Neuronal stem cell (in vitro differentiated cells): Measurements from ENCODE around the gene ADORA2A.

Experiments
- DNase-seq: peaks from one replicate; pipeline ENCODE4 v3.0.0-alpha.2; 2013; ENCODE audit warnings: low spot score
- H2AFZ ChIP-seq: one replicate; pipeline ENCODE4 v1.6.1; 2013; ENCODE audit warnings: mild to moderate bottlenecking, low read length, inconsistent platforms
- H2AK5ac ChIP-seq: 2 replicates; pipeline ENCODE4 v1.6.1; 2013; ENCODE audit warnings: low read depth, mild to moderate bottlenecking, inconsistent platforms, low read length, moderate library complexity, mixed read lengths
- H2BK120ac ChIP-seq: 2 replicates; pipeline ENCODE4 v1.6.1; 2013; ENCODE audit warnings: low read depth, mild to moderate bottlenecking, inconsistent platforms, low read length, moderate library complexity, mixed read lengths
- H2BK12ac ChIP-seq: one replicate; pipeline ENCODE4 v1.6.1; 2013; ENCODE audit warnings: low read length, inconsistent platforms
- H2BK15ac ChIP-seq: 2 replicates; pipeline ENCODE4 v1.6.1; 2013; ENCODE audit warnings: mild to moderate bottlenecking, low read length, inconsistent platforms, mixed read lengths
- H2BK5ac ChIP-seq: one replicate; pipeline ENCODE4 v1.6.1; 2013; ENCODE audit warnings: inconsistent platforms, mild to moderate bottlenecking, low read length, moderate library complexity
- H3K14ac ChIP-seq: one replicate; pipeline ENCODE4 v1.6.1; 2013; ENCODE audit warnings: low read length, inconsistent platforms
- H3K18ac ChIP-seq: 2 replicates; pipeline ENCODE4 v1.6.1; 2013; ENCODE audit warnings: low read length, inconsistent platforms
- H3K23ac ChIP-seq: 2 replicates; pipeline ENCODE4 v1.6.1; 2013; ENCODE audit warnings: low read depth, mild to moderate bottlenecking, mixed read lengths, low read length, inconsistent platforms; ENCODE audit not compliant: poor library complexity
- H3K27ac ChIP-seq: replicated peaks from 3 replicates; pipeline ENCODE4 v1.5.1; 2013; ENCODE audit warnings: low read length, inconsistent platforms
- H3K27me3 ChIP-seq, 3 experiments: 2 replicates each; pipeline ENCODE4 v1.6.1; 2013; ENCODE audit warnings: low read length in 3 of 3, mild to moderate bottlenecking in 2 of 3, inconsistent platforms in 1 of 3, low read depth in 1 of 3, mixed read lengths in 1 of 3, moderate library complexity in 1 of 3; ENCODE audit not compliant: control insufficient read depth in 3 of 3, insufficient read depth in 3 of 3
- H3K36me3 ChIP-seq, 2 donors: replicated peaks in 1 of 2; 2 replicates each; pipeline ENCODE4 v1.6.1; 2013; ENCODE audit warnings: low read length in 2 of 2; ENCODE audit not compliant: control insufficient read depth in 2 of 2, insufficient read depth in 2 of 2
- H3K4ac ChIP-seq: 2 replicates; pipeline ENCODE4 v1.6.1; 2013; ENCODE audit warnings: inconsistent platforms, mild to moderate bottlenecking, low read length, moderate library complexity
- H3K4me1 ChIP-seq, 2 donors: 1 replicate in 1 of 2; 2 replicates in 1 of 2; pipeline ENCODE4 v1.6.1; 2013; ENCODE audit warnings: low read length in 2 of 2, low read depth in 1 of 2; ENCODE audit not compliant: control insufficient read depth in 2 of 2, insufficient read depth in 1 of 2
- H3K4me2 ChIP-seq: one replicate; pipeline ENCODE4 v1.6.1; 2013; ENCODE audit warnings: mild to moderate bottlenecking, low read length, inconsistent platforms; ENCODE audit not compliant: insufficient read depth, poor library complexity, severe bottlenecking
- H3K4me3 ChIP-seq, 2 donors: 2 replicates each; pipeline ENCODE4 v1.5.1; 2013; ENCODE audit warnings: low read length in 2 of 2, mild to moderate bottlenecking in 2 of 2, inconsistent platforms in 1 of 2, moderate library complexity in 1 of 2
- H3K79me1 ChIP-seq: one replicate; pipeline ENCODE4 v1.6.1; 2013; ENCODE audit warnings: low read depth, mild to moderate bottlenecking, inconsistent platforms, low read length, moderate library complexity
- H3K9ac ChIP-seq: one replicate; pipeline ENCODE4 v1.6.1; 2013; ENCODE audit warnings: mild to moderate bottlenecking, low read depth, low read length, inconsistent platforms; ENCODE audit not compliant: poor library complexity
- H3K9me3 ChIP-seq, 2 donors: replicated peaks in 1 of 2; 2 replicates each; pipeline versions ENCODE3 to v1.6.1; 2013; ENCODE audit warnings: low read length in 2 of 2, mild to moderate bottlenecking in 2 of 2, inconsistent platforms in 1 of 2, low read depth in 1 of 2, mixed read lengths in 1 of 2, moderate library complexity in 1 of 2; ENCODE audit not compliant: control insufficient read depth in 2 of 2, insufficient read depth in 1 of 2
- H4K8ac ChIP-seq: one replicate; pipeline ENCODE4 v1.6.1; 2013; ENCODE audit warnings: low read depth, mild to moderate bottlenecking, inconsistent platforms, low read length, moderate library complexity
- H4K91ac ChIP-seq: one replicate; pipeline ENCODE4 v1.6.1; 2013; ENCODE audit warnings: low read length, low read depth, mild to moderate bottlenecking, inconsistent platforms; ENCODE audit not compliant: poor library complexity
- WGBS, 2 donors: extraction: QIAGEN DNeasy Blood & Tissue Kit; methylation state at CpG; one replicate each; pipeline ENCODE4 v1.1.7; 2013; ENCODE audit warnings: missing lambda C conversion rate in 2 of 2, mixed read lengths in 1 of 2; ENCODE audit not compliant: insufficient read length in 2 of 2, insufficient replicate concordance in 1 of 2; ENCODE audit errors: extremely low coverage in 2 of 2; 5-methylcytosine and 5-hydroxymethylcytosine counted together

ADORA2A gene

DNA sequence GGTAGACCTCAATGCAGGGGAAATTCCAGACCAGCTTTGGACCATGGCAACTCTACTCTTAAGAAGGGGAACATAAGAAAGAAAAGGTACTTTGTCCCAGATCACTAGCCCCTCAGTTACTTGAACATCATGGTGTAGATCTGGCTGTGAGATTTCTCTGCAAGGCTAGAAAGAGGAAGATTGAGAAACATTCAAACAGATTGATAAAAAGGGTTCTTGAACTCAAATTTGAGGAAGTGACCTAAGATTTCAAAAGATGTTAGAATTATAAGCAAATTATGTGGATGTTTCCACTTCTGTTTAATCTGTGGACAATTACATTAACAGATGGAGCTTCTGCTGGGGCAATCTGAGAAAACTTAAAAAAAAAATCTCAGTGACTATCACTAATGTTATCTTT, 45.9 kb downstream of the ADORA2A start:
- no peak overlapping the region for H3K4ac ChIP-seq
- H4K91ac ChIP-seq, result no peak overlapping the region
- H3K18ac ChIP-seq, result no peak overlapping the region
- no peak overlapping the region for H3K27ac ChIP-seq
- no peaks in the 10 kb centered on the region for H3K79me1 ChIP-seq
- no peak overlapping the region for H2BK120ac ChIP-seq
- no peak overlapping the region for H2BK12ac ChIP-seq
- no peak overlapping the region for H2AK5ac ChIP-seq
- H3K4me3 ChIP-seq, result no peak overlapping the region
- no peak overlapping the region for H2AFZ ChIP-seq
- no peak for DNase-seq
- H3K23ac ChIP-seq, result no peak overlapping the region
- H2BK15ac ChIP-seq, result no peak overlapping the region
- no peak overlapping the region for H2BK5ac ChIP-seq
- H4K8ac ChIP-seq, result no peak overlapping the region
- H3K27me3 ChIP-seq, result no peaks in the 10 kb centered on the region
- no peak overlapping the region for H3K14ac ChIP-seq
- no peak overlapping the region for H3K9ac ChIP-seq
- H3K36me3 ChIP-seq, result no peaks in the 10 kb centered on the region
- H3K9me3 ChIP-seq, result peaks cover 0 to 2% of the 10 kb centered on the region in 2 donors
- H3K4me1 ChIP-seq, result no peaks in the 10 kb centered on the region
- H3K4me2 ChIP-seq, result no peak overlapping the region

DNA sequence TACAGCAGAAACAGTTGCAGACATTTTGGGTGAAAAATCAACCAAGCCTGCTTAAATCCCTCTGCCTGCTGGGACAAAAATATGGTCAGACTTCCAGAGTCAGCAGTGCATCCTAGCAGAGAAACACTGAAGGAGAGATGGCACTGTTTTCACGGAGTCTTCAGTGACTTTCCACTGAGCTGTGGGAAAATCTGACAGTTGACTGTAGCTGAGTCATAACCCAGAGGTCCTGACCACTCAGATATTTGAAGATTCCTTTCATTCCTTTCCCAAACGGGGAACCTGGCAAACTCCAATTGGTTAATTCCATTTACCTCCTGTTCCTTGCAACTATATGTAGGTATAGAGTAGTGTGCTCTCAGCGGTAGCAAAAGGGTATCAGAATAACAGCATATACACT, 46.8 kb downstream of the ADORA2A start:
- Histone ChIP-seq H3K79me1 (no peaks in the 10 kb centered on the region), H4K8ac (no peak overlapping the region), H2BK120ac (no peak overlapping the region), H3K4me3 (no peak overlapping the region), H3K9ac (no peak overlapping the region), H3K4me1 (no peaks in the 10 kb centered on the region), H3K27ac (no peak overlapping the region), H3K23ac (no peak overlapping the region), H2AFZ (peak overlapping the region; percentile 12), H2BK5ac (no peak overlapping the region), H3K14ac (no peak overlapping the region), H3K18ac (no peak overlapping the region), H2BK15ac (no peak overlapping the region), H3K9me3 (peaks cover 0 to 2% of the 10 kb centered on the region in 2 donors), H3K4ac (no peak overlapping the region), H2BK12ac (no peak overlapping the region), H4K91ac (no peak overlapping the region), H2AK5ac (no peak overlapping the region), H3K36me3 (no peaks in the 10 kb centered on the region), H3K4me2 (no peak overlapping the region), H3K27me3 (no peaks in the 10 kb centered on the region)
- no peak for DNase-seq
- WGBS, 2 donors, result no CpG with 5 or more reads among the region's 3 CpGs

GRCh38 chr22:24474649-24475255, 47.4 kb downstream of the ADORA2A start:
- H3K4me3 ChIP-seq, result no peak overlapping the region
- no peak overlapping the region for H3K14ac ChIP-seq
- no peak overlapping the region for H3K4me2 ChIP-seq
- DNase-seq, result no peak
- no peak overlapping the region for H3K9ac ChIP-seq
- H3K36me3 ChIP-seq, result no peaks in the 10 kb centered on the region
- peaks cover 0 to 2% of the 10 kb centered on the region in 2 donors for H3K9me3 ChIP-seq
- H2AK5ac ChIP-seq, result no peak overlapping the region
- H4K8ac ChIP-seq, result no peak overlapping the region
- no peaks in the 10 kb centered on the region for H3K4me1 ChIP-seq
- H3K79me1 ChIP-seq, result no peaks in the 10 kb centered on the region
- H4K91ac ChIP-seq, result no peak overlapping the region
- no peak overlapping the region for H2BK15ac ChIP-seq
- H3K4ac ChIP-seq, result no peak overlapping the region
- H2BK12ac ChIP-seq, result no peak overlapping the region
- WGBS, 2 donors, result no CpG with 5 or more reads among the region's 5 CpGs
- H2BK5ac ChIP-seq, result no peak overlapping the region
- no peaks in the 10 kb centered on the region for H3K27me3 ChIP-seq
- no peak overlapping the region for H3K18ac ChIP-seq
- H3K23ac ChIP-seq, result no peak overlapping the region
- no peak overlapping the region for H2BK120ac ChIP-seq
- H2AFZ ChIP-seq, result no peak overlapping the region
- H3K27ac ChIP-seq, result no peak overlapping the region

DNA sequence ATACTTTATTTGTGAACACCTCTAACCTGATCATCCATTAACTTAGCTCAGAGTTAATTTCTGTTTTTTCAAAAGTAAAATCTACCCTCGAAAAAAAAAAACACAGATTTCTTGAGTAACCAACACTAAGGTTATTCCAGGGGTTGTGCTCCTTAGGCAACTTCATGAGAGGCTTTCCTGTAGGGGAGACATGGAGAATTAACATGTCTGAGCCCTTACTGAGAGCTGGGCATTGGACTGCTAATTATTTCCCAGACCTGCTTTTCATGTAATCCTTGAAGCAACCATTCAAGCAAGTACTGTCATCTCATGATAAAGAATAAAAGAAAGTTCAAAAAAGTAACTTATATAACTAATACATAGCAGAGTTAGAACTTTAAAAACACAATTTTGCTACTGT, 54.2 kb downstream of the ADORA2A start:
- no CpG with 5 or more reads among the region's 1 CpG for WGBS, 2 donors
- Histone ChIP-seq H3K79me1 (no peaks in the 10 kb centered on the region), H4K91ac (no peak overlapping the region)

More for the DNA sequence above, 54.2 kb downstream of the ADORA2A start:
- no peaks in the 10 kb centered on the region for H3K4me1 ChIP-seq
- no peak overlapping the region for H3K14ac ChIP-seq
- no peak overlapping the region for H2BK5ac ChIP-seq
- H3K4me2 ChIP-seq, result no peak overlapping the region
- H4K8ac ChIP-seq, result no peak overlapping the region
- H3K9me3 ChIP-seq, result no peaks in the 10 kb centered on the region
- no peak overlapping the region for H3K4ac ChIP-seq
- no peak overlapping the region for H3K9ac ChIP-seq
- no peaks in the 10 kb centered on the region for H3K36me3 ChIP-seq
- H2BK12ac ChIP-seq, result no peak overlapping the region
- H2AK5ac ChIP-seq, result no peak overlapping the region
- H3K27me3 ChIP-seq, result peaks cover 0 to 8% (median 0%) of the 10 kb centered on the region in 3 experiments
- H2BK120ac ChIP-seq, result no peak overlapping the region
- no peak overlapping the region for H3K18ac ChIP-seq
- H2AFZ ChIP-seq, result no peak overlapping the region
- H3K27ac ChIP-seq, result no peak overlapping the region
- H3K23ac ChIP-seq, result no peak overlapping the region
- H3K4me3 ChIP-seq, result no peak overlapping the region
- H2BK15ac ChIP-seq, result no peak overlapping the region
- no peak for DNase-seq
